ENCODE results near the gene ACKR4. TPM values are rescaled to one million over a fixed set of nuclear protein-coding genes. Genes with fewer than 3 reads are reported as not detected.

The ACKR4 gene
- total and polyA plus RNA-seq, 2 of the 8 experiments (the other 6 are each of a cell fraction or from before 2014, with no cell fraction given), result not detected

DNA sequence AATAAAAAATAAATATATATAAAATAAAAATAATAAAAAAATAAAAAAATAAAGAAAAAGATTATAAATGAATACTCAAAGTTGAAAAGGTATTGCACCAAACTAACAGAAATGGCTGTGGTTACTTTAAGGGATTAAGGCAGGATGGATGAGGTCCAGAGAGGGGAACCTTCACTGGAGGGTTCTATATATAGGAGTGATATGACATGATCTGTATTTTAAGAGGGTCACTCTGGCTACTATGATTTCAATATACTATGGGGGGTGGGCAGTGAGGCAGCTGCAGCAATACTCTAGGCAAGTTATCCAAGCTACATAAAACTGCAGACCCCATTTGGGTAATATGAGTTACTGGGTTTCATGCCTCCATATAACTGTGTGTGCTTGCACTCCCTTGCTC is 38.0 kb downstream of the ACKR4 start:
- Histone ChIP-seq H3K18ac (ENCODE audit: extremely low read depth, low read length) (no peak overlapping the region), H4K91ac (replicated peaks; ENCODE audit: insufficient read length, low read length) (no peak overlapping the region), H3K9me3 (ENCODE audit: insufficient read depth in 2 of 2, low read depth in 1 of 2, low read length in 1 of 2) (no peaks in the 10 kb centered on the region), H3K23me2 (ENCODE audit: low read depth, low read length) (no peaks in the 10 kb centered on the region), H3K27ac (ENCODE audit: low read depth, low read length) (no peak overlapping the region), H3K4me2 (ENCODE audit: insufficient read depth in 1 of 2, low read depth in 2 of 2, low read length in 2 of 2) (no peak overlapping the region), H3K79me2 (ENCODE audit: control insufficient read depth in 1 of 2, insufficient read depth in 2 of 2, low read length in 2 of 2) (no peaks in the 10 kb centered on the region), H4K20me1 (replicated peaks in 1 of 2; ENCODE audit: control insufficient read depth in 1 of 2, insufficient read depth in 2 of 2, low read length in 2 of 2) (no peaks in the 10 kb centered on the region), H2BK15ac (ENCODE audit: low read length) (no peak overlapping the region), H2AFZ (ENCODE audit: low read length) (no peak overlapping the region), H2BK12ac (ENCODE audit: low read depth, low read length) (no peak overlapping the region), H4K8ac (ENCODE audit: extremely low read depth, insufficient read depth, low read length) (no peak overlapping the region), H2BK20ac (ENCODE audit: low read length) (no peak overlapping the region), H3K56ac (replicated peaks; ENCODE audit: insufficient read length, low read depth, low read length) (no peak overlapping the region), H4K5ac (ENCODE audit: insufficient read length, low read depth, low read length) (no peak overlapping the region), H3K4me1 (replicated peaks in 1 of 4; ENCODE audit: control insufficient read depth in 3 of 4, insufficient read depth in 4 of 4, low read length in 3 of 4) (no peaks in the 10 kb centered on the region), H2AK5ac (ENCODE audit: low read depth, low read length) (no peak overlapping the region), H3K4me3 (ENCODE audit: extremely low read depth in 1 of 4, insufficient read depth in 2 of 4, low read depth in 3 of 4, low read length in 4 of 4) (no peak overlapping the region), H3K79me1 (ENCODE audit: low read depth, low read length) (no peaks in the 10 kb centered on the region), H2BK5ac (ENCODE audit: low read depth, low read length) (no peak overlapping the region), H3K36me3 (ENCODE audit: control insufficient read depth in 2 of 4, insufficient read depth in 4 of 4, low read length in 3 of 4) (peaks cover 0 to 5% (median 1%) of the 10 kb centered on the region in 4 experiments; a peak in 1 of 8 replicates), H3K27me3 (replicated peaks in 1 of 4; ENCODE audit: control insufficient read depth in 3 of 4, extremely low read depth in 1 of 4, insufficient read depth in 3 of 4, low read length in 3 of 4) (no peaks in the 10 kb centered on the region), H2BK120ac (replicated peaks; ENCODE audit: low read depth, low read length) (no peak overlapping the region), H3K4ac (replicated peaks; ENCODE audit: insufficient read length, low read depth, low read length) (peak overlapping the region; percentile 91), H3K23ac (ENCODE audit: insufficient read length) (no peak overlapping the region), H3K9ac (replicated peaks in 1 of 4; ENCODE audit: extremely low read depth in 1 of 4, low read depth in 3 of 4, low read length in 3 of 4) (no peak overlapping the region), H3K14ac (ENCODE audit: insufficient read length) (no peak overlapping the region)
- POLR2A ChIA-PET (ENCODE audit: partially characterized antibody), result no interaction called here
- CTCF ChIA-PET (ENCODE audit: partially characterized antibody), result interaction anchor here (0.7 to 1.6 kb wide), 3 partner anchors 92 to 283 kb away, joined by 4 to 6 read pairs (median 4); no protein-coding TSS in a partner anchor
- FAIRE-seq (no peak), DNase-seq (ENCODE audit: low read depth in 1 of 2, low spot score in 2 of 2) (no peak)
- no peak for TF ChIP-seq TEAD4 (IDR thresholded peaks at IDR 0.05; ENCODE audit: low read depth, low read length)
- no peak for TF ChIP-seq POLR2AphosphoS5 (IDR thresholded peaks at IDR 0.05; ENCODE audit: low read depth, low read length)
- TF ChIP-seq RFX5 (IDR thresholded peaks at IDR 0.05; ENCODE audit: borderline replicate concordance, low read depth, low read length), result no peak
- TF ChIP-seq, protein P1, sequence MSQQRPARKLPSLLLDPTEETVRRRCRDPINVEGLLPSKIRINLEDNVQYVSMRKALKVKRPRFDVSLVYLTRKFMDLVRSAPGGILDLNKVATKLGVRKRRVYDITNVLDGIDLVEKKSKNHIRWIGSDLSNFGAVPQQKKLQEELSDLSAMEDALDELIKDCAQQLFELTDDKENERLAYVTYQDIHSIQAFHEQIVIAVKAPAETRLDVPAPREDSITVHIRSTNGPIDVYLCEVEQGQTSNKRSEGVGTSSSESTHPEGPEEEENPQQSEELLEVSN (IDR thresholded peaks at IDR 0.05), result no peak
- TF ChIP-seq RAD21 (IDR thresholded peaks at IDR 0.05 in 1 of 2, conservative IDR thresholded peaks at IDR 0.05 in 1 of 2; ENCODE audit: low read depth in 2 of 2, low read length in 2 of 2), result no peak
- TF ChIP-seq SAP30 (IDR thresholded peaks at IDR 0.05; ENCODE audit: insufficient read depth, insufficient replicate concordance, low read length), result no peak
- no peak for TF ChIP-seq SP1 (IDR thresholded peaks at IDR 0.05; ENCODE audit: low read depth, low read length)
- TF ChIP-seq CBX8 (IDR thresholded peaks at IDR 0.05; ENCODE audit: borderline replicate concordance, low read depth, low read length), result no peak
- TF ChIP-seq FOSL1 (IDR thresholded peaks at IDR 0.05; ENCODE audit: insufficient read depth, low read depth, low read length), result no peak
- no peak for TF ChIP-seq NRF1 (IDR thresholded peaks at IDR 0.05; ENCODE audit: low read depth, low read length)
